Ishikawa (cell line): ENCODE measurements around the gene AKNA.

Experiments used
- CEBPB ChIP-seq: IDR thresholded peaks from 2 replicates; pipeline ENCODE4 v1.6.1; 2012
- CREB1 ChIP-seq: IDR thresholded peaks from 2 replicates; pipeline ENCODE4 v1.6.1; 2012; ENCODE audit warnings: low read depth
- EGR1 ChIP-seq: IDR thresholded peaks from 2 replicates; pipeline ENCODE4 v1.6.1; 2012
- EP300 ChIP-seq: IDR thresholded peaks from 2 replicates; pipeline ENCODE4 v1.6.1; 2012; ENCODE audit warnings: borderline replicate concordance
- FOXM1 ChIP-seq: IDR thresholded peaks from 2 replicates; pipeline ENCODE4 v1.6.1; 2012; ENCODE audit warnings: low read depth, borderline replicate concordance
- NFIC ChIP-seq: IDR thresholded peaks from 2 replicates; pipeline ENCODE4 v1.6.1; 2012
- RAD21 ChIP-seq: IDR thresholded peaks from 2 replicates; pipeline ENCODE4 v1.6.1; 2012; ENCODE audit warnings: low read depth
- TAF1 ChIP-seq: IDR thresholded peaks from 2 replicates; pipeline ENCODE4 v1.6.1; 2012; ENCODE audit warnings: low read depth, mild to moderate bottlenecking
- TCF12 ChIP-seq: IDR thresholded peaks from 2 replicates; pipeline ENCODE4 v1.6.1; 2012; ENCODE audit warnings: low read depth
- TEAD4 ChIP-seq: IDR thresholded peaks from 2 replicates; pipeline ENCODE4 v1.6.1; 2012
- YY1 ChIP-seq: IDR thresholded peaks from 2 replicates; pipeline ENCODE4 v1.6.1; 2012; ENCODE audit warnings: low read depth
- ZBTB7A ChIP-seq: IDR thresholded peaks from 2 replicates; pipeline ENCODE4 v1.6.1; 2012; ENCODE audit warnings: low read depth
- TF ChIP-seq, protein P1 (sequence below): IDR thresholded peaks from 2 replicates; pipeline ENCODE4 v1.6.1; 2012
- TF ChIP-seq, protein P2 (sequence below): IDR thresholded peaks from 2 replicates; pipeline ENCODE4 v1.6.1; 2012
- TF ChIP-seq, protein P3 (sequence below): IDR thresholded peaks from 2 replicates; pipeline ENCODE4 v1.6.1; 2012; ENCODE audit warnings: low read depth, mild to moderate bottlenecking

Gene AKNA

DNA sequence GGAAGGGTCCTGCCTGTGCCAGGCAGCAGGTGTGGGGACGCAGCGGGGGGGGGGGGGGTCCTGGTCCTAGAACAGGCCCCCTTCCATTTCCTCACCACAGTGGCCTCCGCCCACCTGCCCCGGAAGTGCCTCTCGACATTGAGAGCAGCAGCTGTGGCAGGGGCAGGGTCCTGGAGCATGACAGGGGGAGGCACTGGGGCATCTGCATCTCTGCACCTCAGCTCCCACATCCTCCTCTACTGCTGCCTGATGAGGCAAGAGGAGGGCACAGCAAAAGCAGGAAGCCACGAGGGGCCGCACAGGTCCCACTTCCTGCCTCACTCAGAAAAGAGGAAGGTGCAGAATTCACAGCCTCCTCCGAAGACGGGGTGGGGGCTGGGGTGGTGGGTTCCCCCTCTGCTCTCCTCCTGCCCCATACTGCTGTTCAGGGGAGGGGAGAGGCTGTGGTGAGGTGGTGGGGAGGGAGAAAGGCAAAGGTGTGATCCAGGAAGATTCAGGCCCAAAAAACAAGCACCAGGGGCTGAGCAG is 14.8 kb downstream of the AKNA start:
- TF ChIP-seq CEBPB, result no peak
- TF ChIP-seq ZBTB7A, result no peak
- TF ChIP-seq NFIC, result no peak
- TF ChIP-seq, protein P1, sequence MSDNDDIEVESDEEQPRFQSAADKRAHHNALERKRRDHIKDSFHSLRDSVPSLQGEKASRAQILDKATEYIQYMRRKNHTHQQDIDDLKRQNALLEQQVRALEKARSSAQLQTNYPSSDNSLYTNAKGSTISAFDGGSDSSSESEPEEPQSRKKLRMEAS, result no peak
- no peak for TF ChIP-seq TCF12
- TF ChIP-seq FOXM1, result no peak
- TF ChIP-seq TAF1, result no peak
- no peak for TF ChIP-seq YY1
- no peak for TF ChIP-seq CREB1
- TF ChIP-seq, protein P2, sequence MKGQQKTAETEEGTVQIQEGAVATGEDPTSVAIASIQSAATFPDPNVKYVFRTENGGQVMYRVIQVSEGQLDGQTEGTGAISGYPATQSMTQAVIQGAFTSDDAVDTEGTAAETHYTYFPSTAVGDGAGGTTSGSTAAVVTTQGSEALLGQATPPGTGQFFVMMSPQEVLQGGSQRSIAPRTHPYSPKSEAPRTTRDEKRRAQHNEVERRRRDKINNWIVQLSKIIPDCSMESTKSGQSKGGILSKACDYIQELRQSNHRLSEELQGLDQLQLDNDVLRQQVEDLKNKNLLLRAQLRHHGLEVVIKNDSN, result no peak
- TF ChIP-seq EP300, result no peak
- no peak for TF ChIP-seq TEAD4
- TF ChIP-seq EGR1, result no peak
- no peak for TF ChIP-seq RAD21
- TF ChIP-seq, protein P3, sequence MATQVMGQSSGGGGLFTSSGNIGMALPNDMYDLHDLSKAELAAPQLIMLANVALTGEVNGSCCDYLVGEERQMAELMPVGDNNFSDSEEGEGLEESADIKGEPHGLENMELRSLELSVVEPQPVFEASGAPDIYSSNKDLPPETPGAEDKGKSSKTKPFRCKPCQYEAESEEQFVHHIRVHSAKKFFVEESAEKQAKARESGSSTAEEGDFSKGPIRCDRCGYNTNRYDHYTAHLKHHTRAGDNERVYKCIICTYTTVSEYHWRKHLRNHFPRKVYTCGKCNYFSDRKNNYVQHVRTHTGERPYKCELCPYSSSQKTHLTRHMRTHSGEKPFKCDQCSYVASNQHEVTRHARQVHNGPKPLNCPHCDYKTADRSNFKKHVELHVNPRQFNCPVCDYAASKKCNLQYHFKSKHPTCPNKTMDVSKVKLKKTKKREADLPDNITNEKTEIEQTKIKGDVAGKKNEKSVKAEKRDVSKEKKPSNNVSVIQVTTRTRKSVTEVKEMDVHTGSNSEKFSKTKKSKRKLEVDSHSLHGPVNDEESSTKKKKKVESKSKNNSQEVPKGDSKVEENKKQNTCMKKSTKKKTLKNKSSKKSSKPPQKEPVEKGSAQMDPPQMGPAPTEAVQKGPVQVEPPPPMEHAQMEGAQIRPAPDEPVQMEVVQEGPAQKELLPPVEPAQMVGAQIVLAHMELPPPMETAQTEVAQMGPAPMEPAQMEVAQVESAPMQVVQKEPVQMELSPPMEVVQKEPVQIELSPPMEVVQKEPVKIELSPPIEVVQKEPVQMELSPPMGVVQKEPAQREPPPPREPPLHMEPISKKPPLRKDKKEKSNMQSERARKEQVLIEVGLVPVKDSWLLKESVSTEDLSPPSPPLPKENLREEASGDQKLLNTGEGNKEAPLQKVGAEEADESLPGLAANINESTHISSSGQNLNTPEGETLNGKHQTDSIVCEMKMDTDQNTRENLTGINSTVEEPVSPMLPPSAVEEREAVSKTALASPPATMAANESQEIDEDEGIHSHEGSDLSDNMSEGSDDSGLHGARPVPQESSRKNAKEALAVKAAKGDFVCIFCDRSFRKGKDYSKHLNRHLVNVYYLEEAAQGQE, result no peak

DNA sequence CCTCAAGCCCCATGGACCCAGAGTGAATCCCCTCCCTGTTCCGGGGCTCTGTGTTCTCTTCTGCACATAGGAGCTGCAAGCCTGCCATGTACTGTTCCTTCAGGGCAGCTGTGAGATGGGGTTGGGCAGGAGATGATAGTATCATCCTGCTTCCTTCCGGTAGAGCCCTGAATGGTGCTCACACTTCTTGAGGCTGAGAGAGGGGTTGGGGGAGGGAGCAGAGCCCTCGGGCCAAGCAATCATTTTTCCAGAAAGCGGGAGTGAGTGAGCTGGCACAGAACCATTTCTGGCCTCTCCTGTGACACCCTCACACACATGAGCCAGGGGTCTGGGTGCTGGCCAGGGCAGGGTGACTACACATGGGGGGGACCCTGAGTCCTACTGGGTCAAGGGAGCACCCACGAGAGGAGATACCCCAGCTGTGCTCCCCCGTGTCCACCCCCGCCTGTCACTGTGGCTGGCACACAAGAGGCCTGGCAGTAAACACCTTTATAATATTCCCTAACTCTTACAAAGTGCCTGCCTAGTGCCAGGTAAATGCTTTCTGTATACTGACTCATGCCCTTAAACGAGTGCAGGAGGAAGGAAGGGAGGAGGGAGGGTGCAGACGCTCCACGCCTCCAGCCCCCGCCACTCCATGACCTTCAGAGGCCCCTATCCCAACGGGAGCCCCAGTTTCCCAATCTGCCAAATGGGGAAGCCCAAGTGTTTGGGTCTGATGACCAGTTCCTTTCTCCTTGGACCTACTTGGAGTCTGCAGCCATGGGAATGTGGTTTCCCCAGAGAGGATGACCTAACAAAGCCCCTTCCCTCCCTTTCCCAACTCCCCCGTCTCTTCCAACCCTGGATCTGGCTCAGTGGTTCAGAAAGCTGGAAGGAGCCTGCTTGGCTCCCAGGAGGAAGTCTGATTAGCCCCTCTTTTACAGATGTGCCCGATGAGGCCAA is 15.5 kb downstream of the AKNA start:
- no peak for TF ChIP-seq NFIC
- no peak for TF ChIP-seq EP300
- TF ChIP-seq YY1, result no peak
- TF ChIP-seq TEAD4, result no peak
- TF ChIP-seq FOXM1, result no peak
- no peak for TF ChIP-seq CEBPB
- TF ChIP-seq CREB1, result no peak
- TF ChIP-seq, protein P3, result no peak
- TF ChIP-seq, protein P1, result no peak
- TF ChIP-seq TAF1, result no peak
- no peak for TF ChIP-seq TCF12
- TF ChIP-seq EGR1, result no peak
- TF ChIP-seq, protein P2, result no peak
- TF ChIP-seq ZBTB7A, result no peak
- TF ChIP-seq RAD21, result no peak

DNA sequence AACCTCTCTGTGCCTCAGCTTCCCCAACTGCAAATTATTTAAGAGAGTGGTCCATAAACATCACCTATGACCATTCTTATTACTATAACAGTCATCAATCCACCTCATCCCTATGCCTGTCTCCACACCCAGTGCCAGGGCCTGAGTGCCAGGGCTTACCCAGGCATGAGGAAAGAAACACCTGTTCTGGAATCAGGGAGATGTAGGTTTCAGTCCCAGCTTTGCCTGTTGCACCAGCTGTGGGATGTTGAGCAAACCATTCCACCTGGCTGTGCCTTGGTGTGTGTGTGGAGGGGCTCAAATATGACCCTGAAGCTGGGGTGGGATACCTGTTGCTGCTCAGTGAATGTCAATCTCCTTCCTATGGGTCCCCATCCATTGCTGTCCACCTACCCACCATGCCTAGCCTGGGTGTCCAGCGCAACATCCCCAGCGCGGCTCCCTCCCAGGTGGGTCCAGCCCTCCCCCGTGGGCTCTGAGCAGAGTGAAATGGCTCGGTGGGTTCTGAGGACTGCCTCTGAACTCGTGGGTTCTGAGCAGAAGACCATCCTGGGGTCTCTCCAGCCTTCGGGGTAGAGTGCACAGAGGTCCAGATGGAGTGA is 16.3 kb downstream of the AKNA start:
- TF ChIP-seq TCF12 (no peak), TEAD4 (no peak), YY1 (no peak), EGR1 (no peak)
- TF ChIP-seq, protein P3, result no peak

DNA sequence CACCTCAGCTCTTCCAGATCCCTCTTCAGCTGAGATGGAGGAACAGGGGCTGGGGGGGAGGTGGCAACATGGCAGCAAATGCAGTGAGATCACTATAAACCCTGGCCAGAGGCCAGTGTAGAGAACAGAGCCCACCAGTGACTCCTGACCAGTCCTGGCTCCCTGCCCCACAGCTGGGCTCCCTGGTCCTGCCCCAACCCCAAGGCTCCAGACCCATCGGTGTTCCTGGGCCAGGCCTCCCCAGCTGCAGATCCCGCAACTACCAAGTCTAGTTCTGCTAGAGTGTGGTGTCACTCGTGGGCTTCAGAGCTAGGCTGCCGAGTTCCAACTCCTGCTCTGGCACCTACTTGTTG is 16.8 kb downstream of the AKNA start:
- TF ChIP-seq ZBTB7A, result no peak
- TF ChIP-seq, protein P1, result no peak
- no peak for TF ChIP-seq TAF1
- TF ChIP-seq EP300, result no peak
- no peak for TF ChIP-seq NFIC
- no peak for TF ChIP-seq TEAD4
- TF ChIP-seq YY1, result no peak
- TF ChIP-seq CREB1, result no peak
- no peak for TF ChIP-seq RAD21
- no peak for TF ChIP-seq EGR1
- TF ChIP-seq, protein P3, result no peak
- TF ChIP-seq, protein P2, result no peak
- no peak for TF ChIP-seq TCF12
- no peak for TF ChIP-seq FOXM1
- no peak for TF ChIP-seq CEBPB
